MM.1S (cell line): ENCODE results near the gene ROPN1B.

ENCODE experiments used
- DNase-seq: peaks from one replicate; pipeline ENCODE4 v3.0.0-alpha.2; 2015
- H2AFZ ChIP-seq: fragments of 300-600 bp; sonication (generic); 2 replicates; pipeline ENCODE4 v1.6.0; 2016; ENCODE audit warnings: antibody characterized with exemption, low read length
- H3F3A ChIP-seq: fragments of 300-600 bp; sonication (generic); 2 replicates; pipeline ENCODE4 v1.6.1; 2016; ENCODE audit warnings: mild to moderate bottlenecking, antibody characterized with exemption, low read length, moderate library complexity, mixed read lengths; ENCODE audit not compliant: insufficient read depth
- H3K27ac ChIP-seq: fragments of 300-600 bp; sonication (generic); 2 replicates; pipeline ENCODE4 v1.5.1; 2016; ENCODE audit warnings: mild to moderate bottlenecking, low read length
- H3K27me3 ChIP-seq: fragments of 300-600 bp; sonication (generic); replicated peaks from 2 replicates; pipeline ENCODE4 v1.6.0; 2016; ENCODE audit warnings: low read length; ENCODE audit not compliant: insufficient read depth
- H3K36me3 ChIP-seq: fragments of 300-600 bp; sonication (generic); replicated peaks from 2 replicates; pipeline ENCODE4 v1.6.1; 2016; ENCODE audit warnings: mild to moderate bottlenecking, low read length, mixed read lengths; ENCODE audit not compliant: insufficient read depth
- H3K4me1 ChIP-seq: fragments of 300-600 bp; sonication (generic); 2 replicates; pipeline ENCODE4 v1.6.1; 2016; ENCODE audit warnings: low read length, mixed read lengths
- H3K4me2 ChIP-seq: fragments of 300-600 bp; sonication (generic); 2 replicates; pipeline ENCODE4 v1.6.0; 2016; ENCODE audit warnings: low read depth, low read length
- H3K4me3 ChIP-seq: fragments of 300-600 bp; sonication (generic); 2 replicates; pipeline ENCODE4 v1.5.1; 2016; ENCODE audit warnings: low read length, mixed read lengths
- H3K79me2 ChIP-seq: fragments of 300-600 bp; sonication (generic); 2 replicates; pipeline ENCODE4 v1.6.1; 2016; ENCODE audit warnings: mixed run types, low read length, mixed read lengths
- H3K9ac ChIP-seq: fragments of 300-600 bp; sonication (generic); 2 replicates; pipeline ENCODE4 v1.6.1; 2016; ENCODE audit warnings: low read length, mixed read lengths
- H3K9me2 ChIP-seq: fragments of 300-600 bp; sonication (generic); replicated peaks from 2 replicates; pipeline ENCODE4 v1.6.1; 2016; ENCODE audit warnings: mild to moderate bottlenecking, low read length, mixed read lengths; ENCODE audit not compliant: insufficient read depth
- H3K9me3 ChIP-seq: fragments of 300-600 bp; sonication (generic); replicated peaks from 2 replicates; pipeline ENCODE4 v1.6.1; 2016; ENCODE audit warnings: mild to moderate bottlenecking, low read length, mixed read lengths; ENCODE audit not compliant: insufficient read depth
- H4K20me1 ChIP-seq: fragments of 300-600 bp; sonication (generic); 2 replicates; pipeline ENCODE4 v1.6.1; 2016; ENCODE audit warnings: mild to moderate bottlenecking, low read length, moderate library complexity, mixed read lengths; ENCODE audit not compliant: insufficient read depth
- EZH2 ChIP-seq: fragments of 300-600 bp; sonication (generic); optimal IDR thresholded peaks from 2 replicates; pipeline ENCODE3; 2017; ENCODE audit warnings: low read depth, mild to moderate bottlenecking, antibody characterized with exemption, low read length, mixed read lengths
- EZH2phosphoT487 ChIP-seq: fragments of 300-600 bp; sonication (generic); IDR thresholded peaks from 2 replicates; pipeline ENCODE4 v1.6.1; 2018; ENCODE audit warnings: antibody characterized with exemption, low read length
- TF ChIP-seq, protein P1 (sequence below): fragments of 300-600 bp; sonication (generic); IDR thresholded peaks from 2 replicates; pipeline ENCODE4 v1.5.1; 2016; ENCODE audit warnings: antibody characterized with exemption, low read length, mixed read lengths

Gene ROPN1B

GRCh38 chr3:126021702-126022101, 52.7 kb downstream of the ROPN1B start:
- Histone ChIP-seq H4K20me1 (no peaks in the 10 kb centered on the region), H3K4me2 (no peak overlapping the region), H3K27me3 (no peaks in the 10 kb centered on the region), H3K27ac (no peak overlapping the region), H3K4me1 (no peaks in the 10 kb centered on the region), H3K79me2 (no peaks in the 10 kb centered on the region), H3K4me3 (no peak overlapping the region), H3K9ac (no peak overlapping the region), H3F3A (no peaks in the 10 kb centered on the region), H2AFZ (no peak overlapping the region), H3K36me3 (no peaks in the 10 kb centered on the region), H3K9me3 (no peaks in the 10 kb centered on the region), H3K9me2 (no peaks in the 10 kb centered on the region)
- DNase-seq = no peak
- TF ChIP-seq EZH2phosphoT487 (no peak), EZH2 (no peak)
- TF ChIP-seq, protein P1, sequence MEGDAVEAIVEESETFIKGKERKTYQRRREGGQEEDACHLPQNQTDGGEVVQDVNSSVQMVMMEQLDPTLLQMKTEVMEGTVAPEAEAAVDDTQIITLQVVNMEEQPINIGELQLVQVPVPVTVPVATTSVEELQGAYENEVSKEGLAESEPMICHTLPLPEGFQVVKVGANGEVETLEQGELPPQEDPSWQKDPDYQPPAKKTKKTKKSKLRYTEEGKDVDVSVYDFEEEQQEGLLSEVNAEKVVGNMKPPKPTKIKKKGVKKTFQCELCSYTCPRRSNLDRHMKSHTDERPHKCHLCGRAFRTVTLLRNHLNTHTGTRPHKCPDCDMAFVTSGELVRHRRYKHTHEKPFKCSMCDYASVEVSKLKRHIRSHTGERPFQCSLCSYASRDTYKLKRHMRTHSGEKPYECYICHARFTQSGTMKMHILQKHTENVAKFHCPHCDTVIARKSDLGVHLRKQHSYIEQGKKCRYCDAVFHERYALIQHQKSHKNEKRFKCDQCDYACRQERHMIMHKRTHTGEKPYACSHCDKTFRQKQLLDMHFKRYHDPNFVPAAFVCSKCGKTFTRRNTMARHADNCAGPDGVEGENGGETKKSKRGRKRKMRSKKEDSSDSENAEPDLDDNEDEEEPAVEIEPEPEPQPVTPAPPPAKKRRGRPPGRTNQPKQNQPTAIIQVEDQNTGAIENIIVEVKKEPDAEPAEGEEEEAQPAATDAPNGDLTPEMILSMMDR = no peak

GRCh38 chr3:126022741-126023359, 53.9 kb downstream of the ROPN1B start:
- no peaks in the 10 kb centered on the region for H3K9me2 ChIP-seq
- no peaks in the 10 kb centered on the region for H3K36me3 ChIP-seq
- no peak overlapping the region for H3K9ac ChIP-seq
- no peaks in the 10 kb centered on the region for H3K79me2 ChIP-seq
- no peaks in the 10 kb centered on the region for H3K27me3 ChIP-seq
- H3K27ac ChIP-seq = no peak overlapping the region
- H3K4me3 ChIP-seq = no peak overlapping the region
- TF ChIP-seq, protein P1 = no peak
- TF ChIP-seq EZH2phosphoT487 (no peak), EZH2 (no peak)
- H3K9me3 ChIP-seq = no peaks in the 10 kb centered on the region
- H2AFZ ChIP-seq = no peak overlapping the region
- no peak overlapping the region for H3K4me2 ChIP-seq
- no peaks in the 10 kb centered on the region for H4K20me1 ChIP-seq
- no peaks in the 10 kb centered on the region for H3K4me1 ChIP-seq
- no peaks in the 10 kb centered on the region for H3F3A ChIP-seq
- DNase-seq = no peak

DNA sequence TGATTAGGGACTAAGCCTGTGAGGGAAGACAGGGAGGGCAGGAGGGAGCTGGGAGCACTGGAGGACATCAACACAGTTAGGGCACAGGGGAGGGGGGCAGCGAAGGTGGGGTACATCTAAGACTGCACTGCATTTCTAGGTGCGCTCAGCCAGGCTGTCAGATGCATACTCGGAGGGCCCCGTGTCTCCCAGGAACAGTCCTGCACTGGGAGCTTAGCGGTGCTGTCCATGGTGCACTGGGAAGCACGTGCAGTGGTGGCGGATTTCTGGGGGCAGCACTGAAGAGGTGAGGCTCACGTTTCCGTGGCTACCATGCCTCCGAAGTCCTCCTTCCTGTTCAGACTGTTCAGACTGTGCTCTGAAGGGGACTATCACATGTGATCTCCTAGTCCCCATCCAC, 54.4 kb downstream of the ROPN1B start:
- DNase-seq = no peak
- Histone ChIP-seq H3K36me3 (no peaks in the 10 kb centered on the region), H3K9me2 (no peaks in the 10 kb centered on the region), H3K4me3 (no peak overlapping the region), H3K9me3 (no peaks in the 10 kb centered on the region), H3K4me2 (no peak overlapping the region), H4K20me1 (no peaks in the 10 kb centered on the region), H3K27ac (no peak overlapping the region), H3K9ac (no peak overlapping the region), H3K79me2 (no peaks in the 10 kb centered on the region), H3F3A (no peaks in the 10 kb centered on the region), H3K4me1 (no peaks in the 10 kb centered on the region), H2AFZ (no peak overlapping the region), H3K27me3 (no peaks in the 10 kb centered on the region)
- TF ChIP-seq, protein P1 = no peak
- TF ChIP-seq EZH2phosphoT487 (no peak), EZH2 (no peak)
